ENCODE data around the gene TTN.

DNA sequence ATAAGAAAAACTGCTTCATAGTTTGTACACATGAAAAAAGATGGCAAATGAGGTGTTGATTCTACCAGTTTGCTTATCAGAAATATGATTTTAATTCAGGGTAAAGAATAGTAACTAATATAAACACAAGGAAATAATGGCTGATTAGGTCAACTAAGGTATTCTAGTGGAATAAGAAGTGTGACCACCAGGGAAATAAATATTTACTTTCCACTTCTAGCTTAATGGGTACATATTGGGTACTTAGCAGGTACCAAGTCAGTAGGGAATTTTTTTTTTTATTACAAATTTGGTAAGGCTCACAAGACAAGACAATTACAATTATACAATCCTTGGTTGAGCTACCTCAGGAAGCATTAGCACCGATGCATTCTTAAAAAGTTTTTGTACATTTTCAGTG, 191.3 kb downstream of the TTN start:
- no peak for TF ChIP-seq EZH2phosphoT487 (IDR thresholded peaks at IDR 0.05; ENCODE audit: low read depth)
- TF ChIP-seq, protein P1, sequence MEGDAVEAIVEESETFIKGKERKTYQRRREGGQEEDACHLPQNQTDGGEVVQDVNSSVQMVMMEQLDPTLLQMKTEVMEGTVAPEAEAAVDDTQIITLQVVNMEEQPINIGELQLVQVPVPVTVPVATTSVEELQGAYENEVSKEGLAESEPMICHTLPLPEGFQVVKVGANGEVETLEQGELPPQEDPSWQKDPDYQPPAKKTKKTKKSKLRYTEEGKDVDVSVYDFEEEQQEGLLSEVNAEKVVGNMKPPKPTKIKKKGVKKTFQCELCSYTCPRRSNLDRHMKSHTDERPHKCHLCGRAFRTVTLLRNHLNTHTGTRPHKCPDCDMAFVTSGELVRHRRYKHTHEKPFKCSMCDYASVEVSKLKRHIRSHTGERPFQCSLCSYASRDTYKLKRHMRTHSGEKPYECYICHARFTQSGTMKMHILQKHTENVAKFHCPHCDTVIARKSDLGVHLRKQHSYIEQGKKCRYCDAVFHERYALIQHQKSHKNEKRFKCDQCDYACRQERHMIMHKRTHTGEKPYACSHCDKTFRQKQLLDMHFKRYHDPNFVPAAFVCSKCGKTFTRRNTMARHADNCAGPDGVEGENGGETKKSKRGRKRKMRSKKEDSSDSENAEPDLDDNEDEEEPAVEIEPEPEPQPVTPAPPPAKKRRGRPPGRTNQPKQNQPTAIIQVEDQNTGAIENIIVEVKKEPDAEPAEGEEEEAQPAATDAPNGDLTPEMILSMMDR (IDR thresholded peaks at IDR 0.05; ENCODE audit: low read depth, low read length) = no peak

All from OCI-LY3 (cell line).